ENCODE measurements around the gene PAX9. TPM values are rescaled to one million over a fixed set of nuclear protein-coding genes. Genes with fewer than 3 reads are reported as not detected.

The PAX9 gene
- total RNA-seq, 3 donors from 2014 or later (not counting 1 experiment from before 2014, with no cell fraction given): not detected

DNA sequence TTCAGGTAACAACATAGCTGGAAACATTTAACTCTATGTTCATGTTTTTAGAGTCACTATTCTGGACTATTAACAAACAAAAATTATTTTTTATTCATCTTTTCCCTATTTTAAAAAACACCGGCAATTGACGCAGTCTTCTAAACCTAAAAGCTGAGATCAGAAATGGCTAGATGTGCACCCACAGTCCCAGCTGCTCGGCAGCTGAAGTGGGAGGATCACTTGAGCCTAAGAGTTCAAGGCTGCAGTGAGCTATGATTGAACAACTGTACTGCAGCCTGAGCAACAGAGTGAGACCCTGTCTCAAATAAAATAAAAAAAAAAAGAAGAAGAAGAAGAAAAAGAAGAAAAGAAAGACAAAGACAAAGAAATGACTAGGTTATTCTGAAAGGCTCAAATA, 64.5 kb downstream of the PAX9 start:
- ATAC-seq: no peak
- Mint-ChIP-seq H3K4me1 (no peaks in the 10 kb centered on the region), H3K27ac (no peak overlapping the region), H3K9me3 (peaks cover 5 to 7% of the 10 kb centered on the region in 2 donors), H3K36me3 (no peaks in the 10 kb centered on the region), H3K27me3 (ENCODE audit: low read depth in 2 of 2) (no peaks in the 10 kb centered on the region), H3K4me3 (no peak overlapping the region)
- no peak overlapping the region for H3K27ac ChIP-seq (ENCODE audit: low read length)
- H3K4me3 ChIP-seq (ENCODE audit: low read length): no peak overlapping the region
- no peak for DNase-seq
- H3K27me3 ChIP-seq (ENCODE audit: control insufficient read depth, insufficient read depth, low read length): no peaks in the 10 kb centered on the region
- TF ChIP-seq, protein P1, sequence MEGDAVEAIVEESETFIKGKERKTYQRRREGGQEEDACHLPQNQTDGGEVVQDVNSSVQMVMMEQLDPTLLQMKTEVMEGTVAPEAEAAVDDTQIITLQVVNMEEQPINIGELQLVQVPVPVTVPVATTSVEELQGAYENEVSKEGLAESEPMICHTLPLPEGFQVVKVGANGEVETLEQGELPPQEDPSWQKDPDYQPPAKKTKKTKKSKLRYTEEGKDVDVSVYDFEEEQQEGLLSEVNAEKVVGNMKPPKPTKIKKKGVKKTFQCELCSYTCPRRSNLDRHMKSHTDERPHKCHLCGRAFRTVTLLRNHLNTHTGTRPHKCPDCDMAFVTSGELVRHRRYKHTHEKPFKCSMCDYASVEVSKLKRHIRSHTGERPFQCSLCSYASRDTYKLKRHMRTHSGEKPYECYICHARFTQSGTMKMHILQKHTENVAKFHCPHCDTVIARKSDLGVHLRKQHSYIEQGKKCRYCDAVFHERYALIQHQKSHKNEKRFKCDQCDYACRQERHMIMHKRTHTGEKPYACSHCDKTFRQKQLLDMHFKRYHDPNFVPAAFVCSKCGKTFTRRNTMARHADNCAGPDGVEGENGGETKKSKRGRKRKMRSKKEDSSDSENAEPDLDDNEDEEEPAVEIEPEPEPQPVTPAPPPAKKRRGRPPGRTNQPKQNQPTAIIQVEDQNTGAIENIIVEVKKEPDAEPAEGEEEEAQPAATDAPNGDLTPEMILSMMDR (IDR thresholded peaks at IDR 0.05): no peak
- 90% methylated on average over 3 of the region's 3 CpGs for WGBS (ENCODE audit: insufficient coverage)
- intact Hi-C loops (cut with micrococcal nuclease): no loop called here
- H3K36me3 ChIP-seq (ENCODE audit: control insufficient read depth, insufficient read depth, low read length): no peaks in the 10 kb centered on the region
- no peaks in the 10 kb centered on the region for H3K9me3 ChIP-seq (ENCODE audit: control insufficient read depth, insufficient read depth, low read length)
- no peaks in the 10 kb centered on the region for H3K4me1 ChIP-seq (ENCODE audit: control insufficient read depth, insufficient read depth, low read length)

Other genes with a start within 250 kb of the PAX9 start
- not detected for gene NKX2-1, start 141.6 kb upstream of the PAX9 start, total RNA-seq
- not detected for gene NKX2-8, start 79.2 kb upstream of the PAX9 start, total RNA-seq